HepG2 (cell line): ENCODE data around the gene HECTD2. TPM values are rescaled to one million over a fixed set of nuclear protein-coding genes. Genes with fewer than 3 reads are reported as not detected.

Source experiments
- ATAC-seq: fragments of 200-7000 bp; cut with Tn5 transposase; 3 replicates; pipeline ENCODE4 v1.9.1; 2020; ENCODE audit warnings: mild to moderate bottlenecking, moderate library complexity
- BruUV-seq: library from RNA; stranded (reverse); fragments of 400-500 nt; replicated peaks from 2 replicates; lab custom pipeline; 2021; lab: Mats Ljungman, UMichigan
- CTCF ChIA-PET: fragments of 300-600 bp; formaldehyde crosslinking; extraction: SDS; loops from one replicate; lab custom pipeline; 2021; ENCODE audit warnings: low total read pairs, inconsistent platforms, low intra/inter-chr PET ratio; lab: Yijun Ruan, JAX
- POLR2A ChIA-PET: fragments of 350-600 bp; sonication (Branson Sonifier 250); formaldehyde crosslinking; loops from one replicate; lab custom pipeline; 2020; ENCODE audit warnings: antibody characterized with exemption, inconsistent platforms; lab: Yijun Ruan, JAX
- DNase-seq: peaks from one replicate; pipeline ENCODE4 v3.0.0-alpha.2; 2015; ENCODE audit warnings: low spot score
- FAIRE-seq: peaks from 3 replicates; lab custom pipeline; 2011; peaks lifted over from hg19 to GRCh38; lab: Jason Lieb, UNC
- H2AFZ ChIP-seq: one replicate; pipeline ENCODE4 v1.6.1; 2011; ENCODE audit warnings: low read length, inconsistent platforms
- H3K27ac ChIP-seq: fragments of 300-600 bp; 3 replicates; pipeline ENCODE4 v1.8.0; 2011; ENCODE audit warnings: mixed run types, mild to moderate bottlenecking, mixed read lengths, low read length, inconsistent platforms; ENCODE audit not compliant: insufficient read depth; ENCODE audit errors: extremely low read length
- H3K27me3 ChIP-seq, 2 experiments: fragments of 200-600 bp in 1 of 2; 2 replicates in 1 of 2; 3 replicates in 1 of 2; pipeline versions ENCODE4 v1.6.0 to v1.8.0; 2011; ENCODE audit warnings: low read length in 2 of 2, mild to moderate bottlenecking in 2 of 2, moderate library complexity in 2 of 2, inconsistent platforms in 1 of 2; ENCODE audit not compliant: insufficient read depth in 2 of 2, control insufficient read depth in 1 of 2
- H3K36me3 ChIP-seq, 2 experiments: fragments of 200-600 bp in 1 of 2; replicated peaks in 1 of 2; 2 replicates in 1 of 2; 3 replicates in 1 of 2; pipeline versions ENCODE4 v1.5.1 to v1.8.0; 2011; ENCODE audit warnings: low read length in 2 of 2, inconsistent platforms in 1 of 2; ENCODE audit not compliant: insufficient read depth in 2 of 2, control insufficient read depth in 1 of 2
- H3K4me1 ChIP-seq: 2 replicates; pipeline ENCODE4 v1.5.1; 2012; ENCODE audit warnings: low read length, inconsistent platforms; ENCODE audit not compliant: insufficient read depth
- H3K4me2 ChIP-seq: 2 replicates; pipeline ENCODE4 v1.6.0; 2011; ENCODE audit warnings: low read depth, low read length, inconsistent platforms
- H3K4me3 ChIP-seq, 3 experiments: fragments of 200-600 bp in 1 of 3; sonication (generic), shearing (Covaris generic) in 1 of 3; replicated peaks in 1 of 3; 2 replicates each; pipeline ENCODE4 v1.5.1; 2011 to 2016; ENCODE audit warnings: low read length in 3 of 3, inconsistent platforms in 2 of 3, low read depth in 2 of 3, mild to moderate bottlenecking in 2 of 3, control low read depth in 1 of 3, mixed read lengths in 1 of 3; ENCODE audit not compliant: insufficient read depth in 1 of 3
- H3K79me2 ChIP-seq: one replicate; pipeline ENCODE4 v1.6.1; 2011; ENCODE audit warnings: low read length, inconsistent platforms; ENCODE audit not compliant: insufficient read depth
- H3K9ac ChIP-seq: 2 replicates; pipeline ENCODE4 v1.6.0; 2011; ENCODE audit warnings: mild to moderate bottlenecking, low read depth, low read length, inconsistent platforms; ENCODE audit not compliant: insufficient read depth
- H3K9me3 ChIP-seq: 2 replicates; pipeline ENCODE4 v1.5.1; 2012; ENCODE audit warnings: mild to moderate bottlenecking, low read length
- H4K20me1 ChIP-seq: 2 replicates; pipeline ENCODE4 v1.6.0; 2011; ENCODE audit warnings: inconsistent platforms, mild to moderate bottlenecking, low read length, moderate library complexity; ENCODE audit not compliant: insufficient read depth
- ASH2L ChIP-seq: fragments of 300-600, 200-600 bp; sonication (generic); IDR thresholded peaks from 2 replicates; pipeline ENCODE4 v1.7.0; 2017; ENCODE audit warnings: low read depth, mild to moderate bottlenecking, moderate library complexity, mixed read lengths, low read length; ENCODE audit not compliant: insufficient read length
- FOXC1 ChIP-seq: sonication (generic); formaldehyde crosslinking; IDR thresholded peaks from 2 replicates; pipeline ENCODE4 v1.8.0; 2022; ENCODE audit warnings: mild to moderate bottlenecking, missing genetic modification reagents, borderline replicate concordance
- FOXM1 ChIP-seq: sonication (generic); formaldehyde crosslinking; IDR thresholded peaks from 2 replicates; pipeline ENCODE4 v1.5.0; 2020; ENCODE audit warnings: missing genetic modification reagents
- KAT8 ChIP-seq: IDR thresholded peaks from 2 replicates; pipeline ENCODE4 v1.6.1; 2016; ENCODE audit warnings: missing genetic modification reagents, missing compliant biosample characterization
- KDM5B ChIP-seq: sonication (generic); formaldehyde crosslinking; IDR thresholded peaks from 2 replicates; pipeline ENCODE4 v1.4.0; 2020; ENCODE audit warnings: missing genetic modification reagents, mild to moderate bottlenecking, borderline replicate concordance
- LCORL ChIP-seq, 2 experiments: fragments of 450-650 bp in 1 of 2; sonication (generic) in 1 of 2; formaldehyde crosslinking in 1 of 2; IDR thresholded peaks; 2 replicates each; pipeline versions ENCODE4 v1.5.0 to v1.6.1; 2017 to 2020; ENCODE audit warnings: antibody characterized with exemption in 1 of 2, missing genetic modification reagents in 1 of 2
- PAX8 ChIP-seq: sonication (generic); formaldehyde crosslinking; IDR thresholded peaks from 2 replicates; pipeline ENCODE4 v1.8.0; 2022; ENCODE audit warnings: mild to moderate bottlenecking, missing genetic modification reagents, borderline replicate concordance
- TEAD2 ChIP-seq: sonication (generic); formaldehyde crosslinking; IDR thresholded peaks from 2 replicates; pipeline ENCODE4 v1.9.0; 2021; ENCODE audit warnings: missing genetic modification reagents
- ZIK1 ChIP-seq: sonication (generic); formaldehyde crosslinking; IDR thresholded peaks from 2 replicates; pipeline ENCODE4 v1.5.0; 2020; ENCODE audit warnings: mild to moderate bottlenecking, low read depth, missing genetic modification reagents, borderline replicate concordance
- ZNF143 ChIP-seq: sonication (generic); formaldehyde crosslinking; IDR thresholded peaks from 2 replicates; pipeline ENCODE4 v1.4.0; 2020; ENCODE audit warnings: missing genetic modification reagents
- ZNF160 ChIP-seq: sonication (generic); formaldehyde crosslinking; IDR thresholded peaks from 2 replicates; pipeline ENCODE4 v1.8.0; 2022; ENCODE audit warnings: mild to moderate bottlenecking, inconsistent platforms, missing genetic modification reagents
- ZNF326 ChIP-seq: sonication (generic); formaldehyde crosslinking; IDR thresholded peaks from 2 replicates; pipeline ENCODE4 v1.4.0; 2020; ENCODE audit warnings: missing genetic modification reagents, borderline replicate concordance
- ZNF354B ChIP-seq: sonication (generic); formaldehyde crosslinking; IDR thresholded peaks from 2 replicates; pipeline ENCODE4 v1.8.0; 2022; ENCODE audit warnings: mild to moderate bottlenecking, missing genetic modification reagents
- ZNF749 ChIP-seq: sonication (generic); formaldehyde crosslinking; IDR thresholded peaks from 2 replicates; pipeline ENCODE4 v1.8.0; 2022; ENCODE audit warnings: mild to moderate bottlenecking, missing genetic modification reagents, moderate library complexity, borderline replicate concordance
- WGBS: methylation state at CpG from one replicate; pipeline ENCODE4 v1.1.6; 2017; ENCODE audit warnings: low lambda C conversion rate; 5-methylcytosine and 5-hydroxymethylcytosine counted together
- in situ Hi-C: cut with HindIII; loops from 2 replicates; pipeline ENCODE4 v1.10.0; 2017; ENCODE audit warnings: low pct_unique_long_range_greater_than_20kb; ENCODE audit not compliant: extremely low pct_ligation_motif_present
- intact Hi-C: fragments of 100-400 bp; cut with micrococcal nuclease; formaldehyde crosslinking; loops from one replicate; pipeline ENCODE4 v1.10.0; 2022; ENCODE audit not compliant: unreplicated experiment
- polyA plus RNA-seq, 8 experiments: library from polyadenylated mRNA; depleted of rRNA in 3 of 8; stranded (reverse) in 7 of 8; unstranded in 1 of 8; fragments of >200 nt; fragmentation: Illumina TruSeq in 4 of 8; extraction: Trizol in 4 of 8; gene quantifications; 2 replicates each; pipeline versions ENCODE4 v1.2.1 to v1.2.3, GENCODE V29; 2011 to 2016; ENCODE audit warnings: low read depth in 4 of 8, missing spikeins in 1 of 8, mixed read lengths in 1 of 8; ENCODE audit not compliant: insufficient read depth in 1 of 8
- total RNA-seq, 5 experiments: library from RNA; depleted of rRNA; stranded (reverse); fragments of >200 nt; fragmentation: Illumina TruSeq; extraction: Trizol; gene quantifications; 2 replicates each; pipeline ENCODE4 v1.2.3, GENCODE V29; 2016; ENCODE audit warnings: low read depth in 1 of 5
- TF ChIP-seq, protein P1 (sequence below): sonication (generic); formaldehyde crosslinking; IDR thresholded peaks from 2 replicates; pipeline ENCODE4 v1.8.0; 2022; ENCODE audit warnings: low read depth, missing genetic modification reagents
- TF ChIP-seq, protein P2 (sequence below): sonication (generic); formaldehyde crosslinking; IDR thresholded peaks from 2 replicates; pipeline ENCODE4 v1.8.0; 2022; ENCODE audit warnings: mild to moderate bottlenecking, missing genetic modification reagents; ENCODE audit not compliant: insufficient replicate concordance
- TF ChIP-seq, protein P3 (sequence below): sonication (generic); formaldehyde crosslinking; IDR thresholded peaks from 2 replicates; pipeline ENCODE4 v1.4.0; 2020; ENCODE audit warnings: mild to moderate bottlenecking, missing genetic modification reagents, borderline replicate concordance

Gene HECTD2
- total and polyA plus RNA-seq, 2 of the 13 experiments (the other 11 are each of a cell fraction or from before 2014, with no cell fraction given), result 3.2 to 5.2 TPM

DNA sequence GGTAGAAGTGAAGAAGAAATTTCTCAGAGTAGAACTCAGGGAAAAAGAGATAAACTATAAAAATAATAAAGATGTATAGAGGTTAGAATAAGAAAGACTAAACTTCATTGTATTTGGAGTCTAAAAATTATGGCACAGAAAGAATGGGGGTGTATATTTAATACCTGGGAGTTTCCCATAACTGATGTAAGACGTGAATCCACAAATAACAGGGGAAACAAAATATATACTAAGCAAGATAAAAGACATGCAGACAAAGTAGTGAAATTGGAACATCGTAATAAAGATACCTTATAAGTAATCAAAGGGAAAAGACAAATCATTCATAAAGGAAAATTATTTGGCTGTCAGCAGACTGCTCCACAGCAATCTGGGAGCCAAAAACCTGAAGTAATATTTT is 62.8 kb downstream of the HECTD2 start:
- H3K4me2 ChIP-seq, result no peak overlapping the region
- intact Hi-C loops, result no loop called here
- no peak overlapping the region for H3K4me3 ChIP-seq
- BruUV-seq, result no TSS peak
- no peak overlapping the region for H3K9ac ChIP-seq
- DNase-seq (no peak), ATAC-seq (no peak), FAIRE-seq (no peak)
- in situ Hi-C loops, result no loop called here
- H3K27me3 ChIP-seq, result no peaks in the 10 kb centered on the region
- H3K36me3 ChIP-seq, result no peaks in the 10 kb centered on the region
- H3K4me1 ChIP-seq, result peaks cover 8% of the 10 kb centered on the region; the same call in 1 of the 2 replicates
- no peaks in the 10 kb centered on the region for H3K9me3 ChIP-seq
- H4K20me1 ChIP-seq, result no peaks in the 10 kb centered on the region
- no peaks in the 10 kb centered on the region for H3K79me2 ChIP-seq
- POLR2A ChIA-PET, result no interaction called here
- CTCF ChIA-PET, result no interaction called here
- no peak overlapping the region for H2AFZ ChIP-seq
- WGBS, result 74% methylated on average over 2 of the region's 2 CpGs
- H3K27ac ChIP-seq, result no peak overlapping the region
- no peak for TF ChIP-seq ZNF326 (CRISPR knock-in tag)
- TF ChIP-seq FOXC1 (CRISPR knock-in tag), result no peak
- TF ChIP-seq ZNF354B (CRISPR knock-in tag), result no peak
- no peak for TF ChIP-seq PAX8
- TF ChIP-seq, protein P1, sequence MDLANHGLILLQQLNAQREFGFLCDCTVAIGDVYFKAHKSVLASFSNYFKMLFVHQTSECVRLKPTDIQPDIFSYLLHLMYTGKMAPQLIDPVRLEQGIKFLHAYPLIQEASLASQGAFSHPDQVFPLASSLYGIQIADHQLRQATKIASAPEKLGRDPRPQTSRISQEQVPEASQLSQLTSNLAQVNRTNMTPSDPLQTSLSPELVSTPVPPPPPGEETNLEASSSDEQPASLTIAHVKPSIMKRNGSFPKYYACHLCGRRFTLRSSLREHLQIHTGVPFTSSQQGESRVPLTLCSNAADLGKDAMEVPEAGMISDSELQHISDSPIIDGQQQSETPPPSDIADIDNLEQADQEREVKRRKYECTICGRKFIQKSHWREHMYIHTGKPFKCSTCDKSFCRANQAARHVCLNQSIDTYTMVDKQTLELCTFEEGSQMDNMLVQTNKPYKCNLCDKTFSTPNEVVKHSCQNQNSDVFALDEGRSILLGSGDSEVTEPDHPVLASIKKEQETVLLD (CRISPR knock-in tag), result no peak
- TF ChIP-seq ZNF143 (CRISPR knock-in tag), result no peak
- TF ChIP-seq, protein P2, sequence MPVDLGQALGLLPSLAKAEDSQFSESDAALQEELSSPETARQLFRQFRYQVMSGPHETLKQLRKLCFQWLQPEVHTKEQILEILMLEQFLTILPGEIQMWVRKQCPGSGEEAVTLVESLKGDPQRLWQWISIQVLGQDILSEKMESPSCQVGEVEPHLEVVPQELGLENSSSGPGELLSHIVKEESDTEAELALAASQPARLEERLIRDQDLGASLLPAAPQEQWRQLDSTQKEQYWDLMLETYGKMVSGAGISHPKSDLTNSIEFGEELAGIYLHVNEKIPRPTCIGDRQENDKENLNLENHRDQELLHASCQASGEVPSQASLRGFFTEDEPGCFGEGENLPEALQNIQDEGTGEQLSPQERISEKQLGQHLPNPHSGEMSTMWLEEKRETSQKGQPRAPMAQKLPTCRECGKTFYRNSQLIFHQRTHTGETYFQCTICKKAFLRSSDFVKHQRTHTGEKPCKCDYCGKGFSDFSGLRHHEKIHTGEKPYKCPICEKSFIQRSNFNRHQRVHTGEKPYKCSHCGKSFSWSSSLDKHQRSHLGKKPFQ (CRISPR knock-in tag), result no peak
- no peak for TF ChIP-seq LCORL (IDR thresholded peaks at IDR 0.05)
- no peak for TF ChIP-seq LCORL (CRISPR knock-in tag; IDR thresholded peaks at IDR 0.05)
- TF ChIP-seq FOXM1 (CRISPR knock-in tag), result no peak
- no peak for TF ChIP-seq ZNF749
- TF ChIP-seq ZIK1 (CRISPR knock-in tag), result no peak
- no peak for TF ChIP-seq TEAD2 (CRISPR knock-in tag)
- no peak for TF ChIP-seq ASH2L
- TF ChIP-seq KAT8 (CRISPR knock-in tag), result no peak
- TF ChIP-seq KDM5B (CRISPR knock-in tag), result no peak
- no peak for TF ChIP-seq ZNF160 (CRISPR knock-in tag)
- TF ChIP-seq, protein P3, sequence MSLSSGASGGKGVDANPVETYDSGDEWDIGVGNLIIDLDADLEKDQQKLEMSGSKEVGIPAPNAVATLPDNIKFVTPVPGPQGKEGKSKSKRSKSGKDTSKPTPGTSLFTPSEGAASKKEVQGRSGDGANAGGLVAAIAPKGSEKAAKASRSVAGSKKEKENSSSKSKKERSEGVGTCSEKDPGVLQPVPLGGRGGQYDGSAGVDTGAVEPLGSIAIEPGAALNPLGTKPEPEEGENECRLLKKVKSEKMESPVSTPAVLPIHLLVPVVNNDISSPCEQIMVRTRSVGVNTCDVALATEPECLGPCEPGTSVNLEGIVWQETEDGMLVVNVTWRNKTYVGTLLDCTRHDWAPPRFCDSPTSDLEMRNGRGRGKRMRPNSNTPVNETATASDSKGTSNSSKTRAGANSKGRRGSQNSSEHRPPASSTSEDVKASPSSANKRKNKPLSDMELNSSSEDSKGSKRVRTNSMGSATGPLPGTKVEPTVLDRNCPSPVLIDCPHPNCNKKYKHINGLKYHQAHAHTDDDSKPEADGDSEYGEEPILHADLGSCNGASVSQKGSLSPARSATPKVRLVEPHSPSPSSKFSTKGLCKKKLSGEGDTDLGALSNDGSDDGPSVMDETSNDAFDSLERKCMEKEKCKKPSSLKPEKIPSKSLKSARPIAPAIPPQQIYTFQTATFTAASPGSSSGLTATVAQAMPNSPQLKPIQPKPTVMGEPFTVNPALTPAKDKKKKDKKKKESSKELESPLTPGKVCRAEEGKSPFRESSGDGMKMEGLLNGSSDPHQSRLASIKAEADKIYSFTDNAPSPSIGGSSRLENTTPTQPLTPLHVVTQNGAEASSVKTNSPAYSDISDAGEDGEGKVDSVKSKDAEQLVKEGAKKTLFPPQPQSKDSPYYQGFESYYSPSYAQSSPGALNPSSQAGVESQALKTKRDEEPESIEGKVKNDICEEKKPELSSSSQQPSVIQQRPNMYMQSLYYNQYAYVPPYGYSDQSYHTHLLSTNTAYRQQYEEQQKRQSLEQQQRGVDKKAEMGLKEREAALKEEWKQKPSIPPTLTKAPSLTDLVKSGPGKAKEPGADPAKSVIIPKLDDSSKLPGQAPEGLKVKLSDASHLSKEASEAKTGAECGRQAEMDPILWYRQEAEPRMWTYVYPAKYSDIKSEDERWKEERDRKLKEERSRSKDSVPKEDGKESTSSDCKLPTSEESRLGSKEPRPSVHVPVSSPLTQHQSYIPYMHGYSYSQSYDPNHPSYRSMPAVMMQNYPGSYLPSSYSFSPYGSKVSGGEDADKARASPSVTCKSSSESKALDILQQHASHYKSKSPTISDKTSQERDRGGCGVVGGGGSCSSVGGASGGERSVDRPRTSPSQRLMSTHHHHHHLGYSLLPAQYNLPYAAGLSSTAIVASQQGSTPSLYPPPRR, result no peak
